Activated CD8-positive, alpha-beta memory T cell treated with anti-CD3 and anti-CD28 coated beads for 36 hours (primary cell): ENCODE measurements around the gene GPC1. TPM values are rescaled to one million over a fixed set of nuclear protein-coding genes. Genes with fewer than 3 reads are reported as not detected.

Source experiments
- CTCF ChIA-PET: fragments of 350-600 bp; sonication (Branson Sonifier 250); formaldehyde crosslinking; loops from one replicate; lab custom pipeline; 2021; ENCODE audit warnings: antibody characterized with exemption; lab: Charles Lee
- POLR2A ChIA-PET: fragments of 350-600 bp; sonication (Branson Sonifier 250); formaldehyde crosslinking; loops from one replicate; lab custom pipeline; 2021; ENCODE audit warnings: antibody characterized with exemption; lab: Charles Lee
- total RNA-seq, 2 experiments: library from RNA; stranded (reverse); gene quantifications; one replicate each; pipeline ENCODE4 v1.2.3, GENCODE V29; 2021

Gene GPC1
- total RNA-seq, 2 experiments from 2014 or later, result 1.7 TPM

DNA sequence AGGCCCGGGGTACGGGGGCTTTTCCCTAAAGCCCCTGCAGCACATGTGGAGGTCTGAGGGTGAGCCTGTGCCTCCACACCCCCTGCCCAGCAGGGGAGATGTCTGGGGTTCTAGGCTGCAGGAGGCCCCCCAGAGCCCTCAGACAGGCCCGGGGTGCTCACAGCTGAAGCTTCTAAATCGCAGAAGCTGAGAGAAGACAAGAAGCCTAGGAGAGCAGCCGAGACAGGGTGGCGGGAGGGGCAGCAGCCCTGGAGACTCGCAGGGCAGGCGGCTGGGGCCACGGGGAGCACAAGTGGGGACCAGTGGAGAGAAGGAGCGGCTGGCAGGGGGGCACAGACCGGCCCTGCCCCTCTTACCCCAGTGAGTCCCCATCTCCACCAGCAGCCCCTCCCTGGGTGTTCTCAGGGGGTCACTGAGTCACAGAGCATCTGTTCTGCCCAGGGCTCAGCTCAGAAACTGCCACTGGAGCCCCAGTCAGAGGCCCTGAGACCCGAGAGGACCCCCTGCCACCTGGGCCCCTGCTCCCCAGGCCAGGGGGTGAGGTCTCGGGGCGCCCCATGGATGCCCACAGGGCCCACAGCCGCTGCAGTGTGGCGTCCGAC is 26.1 kb downstream of the GPC1 start:
- CTCF ChIA-PET, result no interaction called here
- POLR2A ChIA-PET, result no interaction called here

GRCh38 chr2:240462073-240462706 is 26.7 kb downstream of the GPC1 start:
- ChIA-PET POLR2A (no interaction called here), CTCF (no interaction called here)

GRCh38 chr2:240462707-240463273 is 27.3 kb downstream of the GPC1 start:
- CTCF ChIA-PET, result no interaction called here
- POLR2A ChIA-PET, result no interaction called here

GRCh38 chr2:240463274-240463865 is 27.9 kb downstream of the GPC1 start:
- ChIA-PET CTCF (no interaction called here), POLR2A (no interaction called here)

GRCh38 chr2:240463866-240464481 is 28.5 kb downstream of the GPC1 start:
- ChIA-PET CTCF (no interaction called here), POLR2A (interaction anchor here (0.6 kb wide), 1 partner anchor 230 kb away, joined by 8 read pairs; no protein-coding TSS in a partner anchor)

GRCh38 chr2:240464514-240465241 is 29.2 kb downstream of the GPC1 start:
- ChIA-PET CTCF (no interaction called here), POLR2A (interaction anchor here (0.6 kb wide), 1 partner anchor 231 kb away, joined by 8 read pairs; no protein-coding TSS in a partner anchor)

DNA sequence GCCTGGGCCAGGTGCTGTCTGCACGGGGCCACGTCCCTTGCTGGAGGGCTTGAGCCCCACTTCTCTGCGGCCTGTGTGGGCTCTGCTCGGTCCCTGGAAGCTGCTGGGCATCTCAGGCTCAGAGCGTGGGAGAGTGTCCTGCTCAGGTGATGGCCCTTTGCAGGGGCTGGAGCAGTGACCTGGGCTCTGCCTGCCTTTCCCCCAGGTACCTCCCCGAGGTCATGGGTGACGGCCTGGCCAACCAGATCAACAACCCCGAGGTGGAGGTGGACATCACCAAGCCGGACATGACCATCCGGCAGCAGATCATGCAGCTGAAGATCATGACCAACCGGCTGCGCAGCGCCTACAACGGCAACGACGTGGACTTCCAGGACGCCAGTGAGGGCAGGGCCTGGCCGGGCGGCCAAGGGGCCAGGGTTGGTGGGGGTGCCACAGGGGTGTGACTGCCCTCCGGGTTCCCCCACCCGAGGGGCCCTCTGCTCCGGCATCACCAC is 29.9 kb downstream of the GPC1 start:
- ChIA-PET CTCF (no interaction called here), POLR2A (no interaction called here)

GRCh38 chr2:240465765-240466578 is 30.5 kb downstream of the GPC1 start:
- ChIA-PET POLR2A (no interaction called here), CTCF (no interaction called here)

DNA sequence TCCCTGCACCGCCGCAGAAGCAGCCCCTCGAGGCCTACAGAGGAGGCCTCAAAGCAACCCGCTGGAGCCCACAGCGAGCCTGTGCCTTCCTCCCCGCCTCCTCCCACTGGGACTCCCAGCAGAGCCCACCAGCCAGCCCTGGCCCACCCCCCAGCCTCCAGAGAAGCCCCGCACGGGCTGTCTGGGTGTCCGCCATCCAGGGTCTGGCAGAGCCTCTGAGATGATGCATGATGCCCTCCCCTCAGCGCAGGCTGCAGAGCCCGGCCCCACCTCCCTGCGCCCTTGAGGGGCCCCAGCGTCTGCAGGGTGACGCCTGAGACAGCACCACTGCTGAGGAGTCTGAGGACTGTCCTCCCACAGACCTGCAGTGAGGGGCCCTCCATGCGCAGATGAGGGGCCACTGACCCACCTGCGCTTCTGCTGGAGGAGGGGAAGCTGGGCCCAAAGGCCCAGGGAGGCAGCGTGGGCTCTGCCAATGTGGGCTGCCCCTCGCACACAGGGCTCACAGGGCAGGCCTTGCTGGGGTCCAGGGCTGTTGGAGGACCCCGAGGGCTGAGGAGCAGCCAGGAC is 31.2 kb downstream of the GPC1 start:
- CTCF ChIA-PET, result no interaction called here

GRCh38 chr2:240467149-240467642 is 31.7 kb downstream of the GPC1 start:
- ChIA-PET POLR2A (no interaction called here), CTCF (no interaction called here)

More for the DNA sequence above, 31.2 kb downstream of the GPC1 start:
- POLR2A ChIA-PET, result no interaction called here

DNA sequence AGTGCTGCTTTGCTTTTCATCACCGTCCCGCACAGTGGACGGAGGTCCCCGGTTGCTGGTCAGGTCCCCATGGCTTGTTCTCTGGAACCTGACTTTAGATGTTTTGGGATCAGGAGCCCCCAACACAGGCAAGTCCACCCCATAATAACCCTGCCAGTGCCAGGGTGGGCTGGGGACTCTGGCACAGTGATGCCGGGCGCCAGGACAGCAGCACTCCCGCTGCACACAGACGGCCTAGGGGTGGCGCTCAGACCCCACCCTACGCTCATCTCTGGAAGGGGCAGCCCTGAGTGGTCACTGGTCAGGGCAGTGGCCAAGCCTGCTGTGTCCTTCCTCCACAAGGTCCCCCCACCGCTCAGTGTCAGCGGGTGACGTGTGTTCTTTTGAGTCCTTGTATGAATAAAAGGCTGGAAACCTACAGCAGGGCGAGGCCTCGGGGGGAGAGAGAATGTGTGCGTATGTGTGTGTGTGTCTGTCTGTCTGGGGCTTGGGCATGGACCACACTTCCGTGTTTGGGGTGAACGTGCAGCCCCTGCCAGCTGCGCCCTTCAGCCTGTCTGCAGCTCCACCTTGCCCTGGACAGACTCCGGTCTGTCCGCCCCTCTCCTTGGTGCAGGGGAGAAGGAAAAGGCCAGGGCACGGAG is 32.3 kb downstream of the GPC1 start:
- ChIA-PET POLR2A (no interaction called here), CTCF (no interaction called here)

DNA sequence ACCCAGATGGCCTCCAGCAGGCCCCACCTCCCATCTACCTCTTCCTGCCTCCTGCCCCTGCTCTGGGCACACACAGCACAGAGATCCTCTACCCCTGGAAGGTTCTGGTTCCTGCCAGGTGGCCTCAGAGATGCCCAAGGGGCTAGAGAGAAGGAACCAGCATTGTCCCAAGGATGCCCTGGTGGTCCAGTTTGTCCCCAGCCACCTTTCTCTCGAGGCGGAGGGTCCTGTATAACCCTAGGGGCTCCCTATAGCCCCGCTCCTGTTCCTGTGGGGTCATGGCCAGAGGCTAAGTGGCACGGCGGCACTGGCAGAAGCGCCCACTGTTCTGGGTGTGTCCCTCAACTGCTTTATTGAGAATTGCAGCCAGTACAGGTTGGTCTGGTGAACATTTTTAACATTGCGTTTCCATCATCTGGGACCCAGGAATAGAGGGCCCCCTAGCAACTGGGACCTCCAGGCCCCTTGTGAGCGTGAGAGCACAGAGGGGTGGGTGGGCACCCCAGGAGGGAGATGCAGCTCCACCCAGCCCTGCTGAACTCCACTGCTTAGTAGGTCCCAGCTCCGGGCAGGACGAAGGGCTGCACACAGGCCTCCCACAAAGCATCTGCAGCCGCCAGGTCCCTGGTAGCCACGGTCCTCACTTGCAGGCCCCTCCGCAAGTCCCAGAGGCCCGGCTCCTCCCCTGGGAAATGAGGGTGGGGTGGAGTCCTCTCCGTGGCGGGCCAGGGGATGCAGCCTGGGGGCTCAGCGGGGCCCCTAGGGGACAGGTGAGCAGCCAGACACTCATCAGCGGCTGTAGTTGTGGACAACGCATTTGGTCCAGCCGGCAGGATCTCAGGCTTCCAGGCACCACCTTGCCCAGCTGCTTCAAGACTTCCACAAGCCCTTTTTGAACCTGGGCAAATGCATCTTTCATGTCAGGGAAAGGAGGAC is 33.1 kb downstream of the GPC1 start:
- POLR2A ChIA-PET, result no interaction called here
- CTCF ChIA-PET, result no interaction called here

DNA sequence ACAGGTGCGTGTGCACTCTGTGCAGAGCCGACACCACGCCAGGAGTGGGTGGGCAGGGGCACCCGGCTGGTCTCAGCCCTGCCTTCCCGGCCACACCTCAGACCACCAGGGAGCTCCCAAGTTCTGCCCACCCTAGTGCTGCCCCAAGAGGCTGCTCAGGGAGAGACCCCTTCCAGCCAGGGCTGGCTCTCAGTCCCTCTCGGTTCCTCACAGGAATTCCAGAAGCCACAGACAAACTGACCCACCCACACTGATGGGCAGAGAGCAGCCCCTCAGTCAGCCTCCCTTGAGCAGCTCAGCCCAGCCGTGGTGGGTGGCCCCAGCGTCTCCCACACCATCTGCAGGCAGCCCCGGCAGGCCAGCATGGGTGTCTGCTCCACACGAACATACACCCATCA is 33.8 kb downstream of the GPC1 start:
- ChIA-PET CTCF (no interaction called here), POLR2A (no interaction called here)

- POLR2A ChIA-PET, result no interaction called here
These were observed 34.3 kb downstream of the GPC1 start for GRCh38 chr2:240469740-240470139.

GRCh38 chr2:240472078-240472790 is 36.8 kb downstream of the GPC1 start:
- CTCF ChIA-PET, result no interaction called here
- POLR2A ChIA-PET, result no interaction called here

More at GRCh38 chr2:240469740-240470139, 34.3 kb downstream of the GPC1 start:
- CTCF ChIA-PET, result no interaction called here

- ChIA-PET CTCF (no interaction called here), POLR2A (no interaction called here)
These were observed 37.7 kb downstream of the GPC1 start for GRCh38 chr2:240473211-240473610.
